ENCODE results near the gene ZSCAN25.
"Not testable (repeated sequence)": the region's sequence is repeated elsewhere in the genome, so short reads cannot be mapped to it uniquely, and the experiment has no call there.

ZSCAN25 gene

DNA sequence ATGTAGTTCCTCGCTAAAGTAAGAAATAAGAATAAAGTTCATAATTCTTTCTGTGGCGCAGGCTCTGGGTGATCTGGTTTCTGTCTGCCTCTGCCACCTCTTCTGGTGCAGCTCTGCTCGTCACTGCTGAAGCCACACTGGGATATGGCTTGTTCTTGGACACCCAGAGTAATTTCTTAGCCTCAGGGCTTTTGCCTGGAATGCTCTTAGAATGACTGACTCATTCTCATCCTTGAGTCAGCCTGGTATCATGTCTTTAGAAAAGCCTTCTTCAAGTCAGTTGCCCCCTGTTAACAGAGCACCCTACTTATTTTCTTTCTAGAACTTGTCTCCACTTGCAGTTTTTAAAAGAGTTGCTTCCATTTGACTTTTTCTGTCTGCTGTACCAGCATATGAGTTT lies 2.0 kb downstream of the ZSCAN25 start:
- FAIRE-seq, result no peak

DNA sequence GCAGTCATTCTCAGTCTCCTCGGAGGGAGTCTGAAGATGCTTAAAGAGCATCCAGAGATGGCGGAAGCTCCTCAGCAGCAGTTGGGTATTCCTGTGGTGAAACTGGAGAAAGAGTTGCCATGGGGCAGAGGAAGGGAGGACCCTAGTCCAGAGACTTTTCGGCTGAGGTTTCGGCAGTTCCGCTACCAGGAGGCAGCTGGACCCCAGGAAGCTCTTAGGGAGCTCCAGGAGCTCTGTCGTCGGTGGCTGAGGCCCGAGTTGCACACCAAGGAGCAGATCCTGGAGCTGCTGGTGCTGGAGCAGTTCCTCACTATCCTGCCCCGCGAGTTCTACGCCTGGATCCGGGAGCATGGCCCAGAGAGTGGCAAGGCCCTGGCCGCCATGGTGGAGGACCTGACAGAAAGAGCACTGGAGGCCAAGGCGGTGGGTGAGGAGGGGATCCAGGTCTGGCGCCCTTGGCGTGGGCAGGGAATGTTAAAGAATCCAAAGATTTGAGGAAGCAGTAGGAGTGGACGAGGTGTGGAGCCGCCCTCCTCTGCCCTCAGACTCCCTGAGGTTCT lies 2.9 kb downstream of the ZSCAN25 start:
- no peak for FAIRE-seq

DNA sequence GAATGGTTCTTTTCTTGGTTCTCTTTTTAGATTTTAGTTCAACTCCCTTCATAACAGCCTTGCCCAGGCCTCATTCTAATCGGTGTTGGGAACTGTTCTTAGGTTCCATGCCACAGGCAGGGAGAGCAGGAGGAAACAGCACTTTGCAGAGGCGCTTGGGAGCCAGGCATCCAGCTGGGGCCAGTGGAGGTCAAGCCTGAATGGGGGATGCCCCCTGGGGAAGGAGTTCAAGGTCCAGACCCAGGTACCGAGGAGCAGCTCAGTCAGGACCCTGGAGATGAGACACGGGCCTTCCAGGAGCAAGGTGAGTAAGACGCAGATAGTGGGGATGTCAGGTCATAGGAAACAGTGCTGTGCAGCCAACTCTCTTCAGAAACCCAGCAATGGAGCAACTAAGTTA lies 4.5 kb downstream of the ZSCAN25 start:
- no peak for FAIRE-seq

DNA sequence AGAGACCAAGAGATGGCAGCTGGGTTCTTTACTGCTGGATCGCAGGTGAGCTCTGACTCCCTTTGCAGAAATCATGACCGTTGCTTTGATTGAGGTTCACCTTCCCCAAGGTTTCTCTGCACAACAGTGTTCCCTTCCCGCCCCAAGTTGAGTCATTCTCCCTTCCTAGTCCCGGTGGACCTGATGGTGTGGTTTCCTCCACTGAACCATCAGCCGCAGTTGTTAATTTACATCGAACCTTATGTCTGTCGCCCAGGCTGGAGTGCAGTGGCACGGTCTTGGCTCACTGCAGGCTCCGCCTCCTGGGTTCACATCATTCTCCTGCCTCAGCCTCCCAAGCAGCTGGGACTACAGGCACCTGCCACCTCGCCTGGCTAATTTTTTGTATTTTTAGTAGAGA lies 5.8 kb downstream of the ZSCAN25 start:
- FAIRE-seq, result no peak

DNA sequence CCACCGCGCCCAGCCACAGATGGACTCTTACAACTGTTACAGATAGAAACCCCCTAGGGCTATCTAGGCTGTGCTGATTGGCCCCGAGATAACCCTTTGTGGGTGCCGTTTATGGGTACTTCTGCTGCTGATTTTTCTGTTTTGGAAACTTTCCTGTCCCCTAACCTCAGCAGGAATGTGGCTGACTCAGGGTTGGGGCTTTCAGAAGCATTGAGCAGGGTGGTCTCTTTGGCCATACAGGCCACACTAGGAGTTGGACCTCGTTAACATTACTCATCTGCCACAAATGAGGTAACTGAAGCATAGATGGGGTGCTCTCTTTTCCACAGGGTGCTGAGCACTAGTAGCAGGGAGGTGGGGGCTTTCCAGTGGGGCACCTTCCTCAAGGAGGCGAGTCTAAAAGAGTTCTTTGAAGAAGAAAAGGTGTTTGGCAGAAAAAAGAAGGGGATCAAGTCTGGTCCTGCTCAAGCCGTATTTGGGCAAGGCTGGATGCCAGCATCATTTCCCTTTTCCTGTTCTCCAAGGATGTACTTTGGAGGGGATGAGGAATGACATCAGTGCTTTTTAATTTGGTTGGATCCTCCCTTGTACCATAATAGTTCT lies 6.4 kb downstream of the ZSCAN25 start:
- FAIRE-seq, result no peak

DNA sequence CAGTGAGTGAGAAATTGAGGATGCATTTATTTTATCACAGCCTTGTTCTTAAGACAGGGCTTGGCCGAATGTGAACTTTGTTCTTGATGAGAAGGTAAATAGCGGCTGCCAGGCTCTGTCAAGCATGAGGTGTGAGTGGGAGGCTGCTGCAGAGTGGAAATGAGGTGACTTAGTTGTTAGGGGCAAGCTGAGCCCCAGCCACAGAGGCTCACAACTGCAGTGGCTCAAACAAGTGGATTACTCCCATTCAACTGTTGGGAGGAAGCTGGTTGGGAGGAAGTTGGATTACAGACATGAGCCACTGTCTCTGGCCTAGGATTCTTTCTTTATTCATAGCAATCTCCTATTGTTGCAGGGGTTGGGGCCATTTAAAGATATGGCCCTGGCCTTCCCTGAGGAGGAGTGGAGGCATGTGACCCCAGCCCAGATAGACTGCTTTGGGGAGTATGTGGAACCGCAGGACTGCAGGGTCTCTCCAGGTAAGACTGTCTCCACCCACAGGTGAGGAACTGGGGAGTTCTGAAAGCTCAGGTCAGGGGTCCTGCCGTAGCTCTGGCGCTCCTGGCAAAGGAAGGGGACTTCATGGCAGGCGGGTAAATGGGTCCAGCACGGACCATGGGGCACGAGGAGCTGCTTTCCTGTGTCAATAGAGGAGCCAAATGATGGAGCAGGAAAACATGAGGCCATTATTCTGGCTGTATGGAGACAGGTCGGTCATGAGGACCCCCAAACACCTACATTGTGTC lies 7.1 kb downstream of the ZSCAN25 start:
- no peak for FAIRE-seq

DNA sequence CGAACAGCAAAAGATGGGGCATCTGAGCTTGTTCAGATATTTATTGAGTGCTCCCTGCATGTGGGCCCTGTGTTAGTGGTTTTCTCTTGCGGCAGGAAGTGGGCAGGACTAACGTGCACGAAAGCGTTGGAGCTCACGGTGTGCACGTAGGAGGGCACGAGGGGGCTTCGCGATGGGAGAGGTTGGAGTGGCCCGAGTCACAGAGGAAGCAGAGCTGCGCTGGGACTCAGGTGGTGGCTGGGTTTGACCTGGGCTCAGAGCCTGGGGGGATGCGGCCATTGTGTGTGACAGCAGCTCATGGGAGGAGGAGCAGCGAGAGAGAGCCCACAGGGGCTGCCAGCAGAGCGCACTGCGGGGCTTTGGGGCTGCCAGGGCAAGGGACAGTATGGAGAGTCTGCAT lies 7.7 kb downstream of the ZSCAN25 start:
- FAIRE-seq, result no peak

DNA sequence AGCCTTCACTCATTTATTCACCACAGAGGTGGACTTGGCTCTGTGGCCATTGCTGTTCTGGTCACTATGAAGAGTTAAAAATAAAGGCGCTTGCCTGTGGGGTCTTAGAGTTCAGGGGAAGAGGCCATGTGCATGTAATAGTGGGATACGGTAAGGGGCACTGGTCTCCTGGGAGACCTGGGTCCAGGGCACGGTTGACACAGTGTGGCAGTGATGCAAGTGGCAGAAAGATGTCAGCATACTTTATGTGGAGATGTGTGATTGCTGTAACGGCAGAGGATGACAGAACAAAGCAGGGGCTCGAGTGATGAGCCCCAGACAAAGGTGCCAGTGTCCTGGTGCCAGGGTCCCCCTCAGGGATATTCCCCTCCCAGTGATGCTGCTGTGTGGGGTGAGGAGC lies 8.6 kb downstream of the ZSCAN25 start:
- FAIRE-seq, result no peak

DNA sequence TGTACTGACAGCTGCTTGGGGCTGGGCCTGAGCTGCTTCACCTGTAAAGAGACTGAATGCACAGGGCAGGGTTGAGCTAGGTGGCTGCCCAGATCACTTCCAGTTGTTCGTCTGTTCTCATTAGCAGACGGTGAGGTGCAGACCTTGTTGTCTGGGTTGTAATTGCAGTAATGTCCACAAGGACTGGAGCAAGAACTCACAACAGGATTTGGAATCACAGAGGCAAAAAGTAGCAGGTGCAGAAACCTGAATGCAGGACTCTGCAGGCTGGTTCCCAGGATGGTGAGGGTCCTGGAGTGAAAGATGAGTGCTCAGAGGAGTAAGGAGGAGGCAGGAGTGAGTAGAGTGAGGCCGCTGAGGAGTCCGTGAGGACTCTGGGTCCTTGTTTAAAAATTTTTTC lies 9.2 kb downstream of the ZSCAN25 start:
- FAIRE-seq, result no peak

DNA sequence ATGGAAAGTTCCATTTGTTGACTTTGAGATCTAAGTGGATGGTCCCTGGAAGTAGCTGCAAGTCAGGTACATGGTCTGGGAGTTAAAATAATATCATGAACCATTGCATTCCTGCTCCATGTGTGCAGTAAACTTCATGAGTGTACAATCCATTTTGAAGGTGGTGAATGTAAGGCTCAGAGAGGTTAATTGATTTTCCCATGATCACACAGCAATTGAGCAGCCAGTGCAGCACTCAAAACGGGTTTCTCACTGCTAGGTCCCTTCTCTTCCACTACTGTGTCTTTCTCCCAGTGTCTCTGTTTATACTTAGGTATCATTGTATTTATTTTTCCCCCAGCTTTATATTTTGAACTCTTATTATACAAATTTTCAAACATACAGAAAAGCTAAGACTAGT lies 9.9 kb downstream of the ZSCAN25 start:
- no peak for FAIRE-seq

DNA sequence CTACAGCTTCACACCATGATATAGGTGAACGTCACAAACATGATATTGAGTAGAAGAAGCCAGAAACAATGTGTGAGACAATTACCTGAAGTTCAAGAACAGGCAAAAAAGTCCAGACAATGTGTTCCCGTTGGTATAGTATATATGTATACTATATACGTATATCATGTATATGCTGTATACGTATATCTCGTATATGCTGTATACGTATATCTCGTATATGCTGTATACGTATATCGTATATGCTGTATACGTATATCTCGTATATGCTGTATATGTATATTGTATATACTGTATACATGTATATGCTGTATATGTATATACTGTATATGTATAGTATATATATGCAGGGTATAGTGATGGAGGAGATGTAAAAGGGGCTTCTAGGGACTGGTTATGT lies 10.8 kb downstream of the ZSCAN25 start:
- no peak for FAIRE-seq

DNA sequence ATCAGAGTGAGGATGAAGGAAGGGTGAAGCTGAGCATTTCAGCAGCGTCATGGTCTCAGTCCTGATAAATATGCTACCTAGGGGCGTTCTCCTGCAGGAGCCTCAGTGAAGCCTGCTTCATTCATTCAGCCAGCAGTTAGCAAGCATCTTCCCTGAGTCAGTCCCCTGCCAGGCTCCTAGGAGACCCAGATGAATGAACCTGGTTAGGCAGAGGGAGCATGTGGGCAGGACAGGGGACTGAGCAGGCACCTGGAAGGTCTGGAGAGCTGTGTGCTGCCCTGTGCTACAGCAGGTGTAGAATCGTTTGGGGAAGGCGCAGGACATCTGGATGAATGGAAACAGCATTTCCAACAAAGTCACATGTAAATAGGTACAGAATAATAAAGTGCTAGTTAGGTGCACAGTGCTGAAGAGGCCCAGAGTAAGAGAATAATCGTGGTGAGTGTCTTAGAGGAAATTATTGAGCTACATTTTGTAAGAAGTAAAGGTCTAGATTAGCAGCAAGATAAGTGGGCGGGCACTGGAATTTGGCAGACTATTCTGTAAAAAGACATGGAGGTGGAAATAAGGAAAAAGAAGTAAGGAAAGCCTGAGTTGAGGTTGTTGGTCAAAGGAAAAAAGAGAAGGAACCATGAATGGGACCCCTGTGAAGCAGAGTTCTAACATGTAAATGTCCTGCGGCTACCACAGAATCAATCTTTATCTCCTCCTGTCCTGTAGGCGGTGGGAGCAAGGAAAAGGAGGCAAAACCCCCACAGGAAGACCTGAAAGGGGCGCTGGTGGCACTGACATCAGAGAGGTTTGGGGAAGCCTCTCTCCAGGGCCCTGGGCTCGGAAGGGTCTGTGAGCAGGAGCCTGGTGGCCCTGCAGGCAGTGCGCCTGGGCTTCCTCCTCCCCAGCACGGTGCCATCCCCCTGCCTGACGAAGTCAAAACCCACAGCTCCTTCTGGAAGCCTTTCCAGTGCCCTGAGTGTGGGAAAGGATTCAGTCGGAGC lies 12.0 kb downstream of the ZSCAN25 start:
- no peak for FAIRE-seq

DNA sequence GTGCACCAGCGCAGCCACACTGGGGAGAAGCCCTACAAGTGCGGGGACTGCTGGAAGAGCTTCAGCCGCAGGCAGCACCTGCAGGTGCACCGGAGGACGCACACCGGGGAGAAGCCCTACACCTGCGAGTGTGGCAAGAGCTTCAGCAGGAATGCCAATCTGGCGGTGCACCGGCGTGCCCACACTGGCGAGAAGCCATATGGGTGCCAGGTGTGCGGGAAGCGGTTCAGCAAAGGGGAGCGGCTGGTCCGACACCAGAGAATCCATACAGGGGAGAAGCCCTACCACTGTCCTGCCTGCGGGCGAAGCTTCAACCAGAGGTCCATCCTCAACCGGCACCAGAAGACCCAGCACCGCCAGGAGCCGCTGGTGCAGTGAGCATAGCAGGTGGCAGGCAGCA lies 12.9 kb downstream of the ZSCAN25 start:
- no peak for FAIRE-seq

DNA sequence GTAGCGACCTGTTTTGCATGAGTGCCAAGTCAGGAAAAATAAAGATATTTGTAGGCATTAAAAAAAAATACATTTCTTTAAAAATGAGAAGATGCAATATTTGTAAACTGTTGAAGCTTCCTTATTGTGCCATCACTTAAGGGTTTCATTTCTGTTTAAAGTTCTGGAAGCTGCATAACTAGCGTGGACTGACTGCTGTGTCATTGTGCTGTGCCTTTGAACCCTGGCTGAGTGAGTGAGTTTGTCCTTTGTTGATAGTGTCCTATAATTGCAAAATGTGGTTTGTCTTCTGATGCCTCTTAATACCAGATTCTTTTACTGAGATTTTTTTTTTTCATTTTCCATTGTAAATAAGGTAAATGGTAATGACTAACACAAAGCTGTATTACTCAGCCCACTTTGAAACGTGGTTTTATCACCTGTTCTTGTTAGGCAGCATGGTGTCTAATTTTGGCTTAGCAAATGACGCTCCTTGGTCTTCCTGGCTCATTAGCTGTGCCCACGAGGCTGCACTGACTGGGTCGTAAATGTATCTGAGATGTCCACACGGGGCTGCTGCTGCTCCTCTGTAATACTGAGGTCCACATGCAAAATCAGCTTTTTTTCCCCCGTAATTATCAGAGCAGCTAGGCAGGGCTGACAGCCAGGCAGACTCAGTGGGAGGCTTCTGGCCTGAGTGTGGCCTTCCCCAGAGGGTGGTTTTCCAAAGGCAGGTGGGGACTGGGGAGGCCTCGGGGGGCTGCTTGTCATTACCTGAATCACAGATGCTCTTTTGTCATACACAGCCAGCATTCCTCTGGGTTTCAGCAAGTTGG lies 14.8 kb downstream of the ZSCAN25 start:
- FAIRE-seq, result no peak

DNA sequence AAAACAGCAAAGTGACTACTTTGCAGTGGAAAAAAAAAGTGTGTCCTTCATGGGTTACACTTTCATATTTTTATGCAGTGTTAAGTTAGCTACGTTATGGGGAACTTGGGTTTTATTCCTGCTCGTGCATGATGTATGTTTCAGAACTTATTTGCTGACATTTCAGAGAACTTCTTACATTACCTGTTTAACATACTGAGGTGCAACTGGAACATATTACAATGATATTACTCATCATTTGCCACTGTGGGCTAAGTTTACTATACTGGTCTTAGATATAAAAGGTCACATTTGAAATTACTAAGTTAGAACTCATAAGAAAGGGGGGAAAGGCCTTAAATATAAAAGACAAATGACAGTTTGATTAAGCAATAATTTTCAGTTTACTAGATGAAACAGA lies 20.7 kb downstream of the ZSCAN25 start:
- FAIRE-seq, result not testable (repeated sequence)

DNA sequence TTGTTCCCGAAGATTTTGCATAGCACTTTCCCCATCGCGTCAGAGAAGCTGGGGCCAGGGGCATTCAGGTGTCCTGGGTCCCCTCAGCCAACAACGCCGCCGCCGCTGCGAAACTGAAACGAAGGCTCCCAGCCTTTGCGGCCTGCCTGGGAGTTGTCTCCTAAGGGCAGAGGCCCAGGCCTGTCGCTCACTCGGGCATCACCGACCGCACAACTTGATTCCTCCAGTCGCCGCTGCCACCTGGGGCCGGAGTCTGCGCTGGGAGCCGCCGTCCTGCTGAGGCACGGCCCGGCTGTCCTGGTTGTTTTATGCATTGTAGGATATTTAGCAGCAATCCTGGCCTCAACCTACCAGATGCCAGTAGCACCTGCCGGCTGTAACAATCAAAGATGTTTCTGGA lies 22.0 kb downstream of the ZSCAN25 start:
- FAIRE-seq, result no peak

DNA sequence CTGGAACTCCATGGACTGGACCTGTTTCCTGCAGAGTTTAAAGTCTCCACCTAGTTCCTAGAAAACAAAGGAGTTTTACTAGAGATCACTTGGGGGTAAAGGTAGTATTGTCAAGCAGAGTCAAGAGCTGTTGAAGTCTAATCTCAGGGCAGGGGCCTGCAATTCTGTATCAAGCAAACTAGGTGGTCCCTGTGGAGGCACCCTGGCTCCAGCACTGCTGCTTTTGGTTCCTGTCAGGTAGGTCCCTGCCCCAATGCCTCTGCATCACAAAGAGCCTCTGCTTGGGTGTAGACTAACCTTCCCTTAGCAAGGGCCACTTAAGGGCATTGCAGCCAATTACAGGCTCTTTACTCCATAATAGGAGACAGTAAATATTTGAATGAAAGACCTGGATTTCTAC lies 22.5 kb downstream of the ZSCAN25 start:
- FAIRE-seq, result no peak

DNA sequence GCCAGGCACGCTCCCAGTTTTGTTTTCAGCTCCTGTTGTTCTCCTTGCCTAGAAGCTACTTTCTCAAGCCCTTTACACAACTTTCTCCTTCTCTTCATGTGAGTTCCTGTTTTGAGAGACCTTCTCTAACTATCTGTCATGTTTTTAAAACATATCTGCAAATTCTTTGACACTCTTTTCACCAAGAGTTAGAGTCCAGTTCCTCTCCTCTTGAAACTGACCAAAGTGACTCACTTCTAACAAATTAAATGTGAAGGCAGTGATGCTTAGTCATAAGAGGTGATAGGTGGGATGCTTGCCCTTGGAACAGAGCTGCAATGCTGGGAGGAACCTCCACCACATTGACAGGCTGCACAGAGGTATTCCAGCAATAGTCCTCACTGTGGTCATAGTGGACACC lies 25.3 kb downstream of the ZSCAN25 start:
- no peak for FAIRE-seq

DNA sequence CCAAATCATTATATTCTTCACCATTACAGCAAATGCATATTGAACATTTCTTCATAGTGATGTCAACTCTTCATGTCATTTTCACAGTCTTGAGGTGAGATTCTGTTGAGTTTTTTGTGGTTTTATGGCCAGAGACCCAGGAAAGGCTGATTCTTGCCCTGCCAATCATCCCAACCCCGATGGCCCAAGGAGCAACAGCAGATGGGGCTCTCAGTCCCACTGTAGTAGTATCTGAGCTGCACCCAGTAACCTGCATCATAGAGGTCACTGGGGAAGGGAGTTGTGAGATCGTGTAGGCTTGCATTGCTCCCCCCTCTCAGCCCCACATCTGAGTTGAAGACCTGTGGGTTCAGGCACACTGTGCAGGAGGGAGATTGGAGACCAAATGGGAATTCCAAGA lies 26.7 kb downstream of the ZSCAN25 start:
- no peak for FAIRE-seq

DNA sequence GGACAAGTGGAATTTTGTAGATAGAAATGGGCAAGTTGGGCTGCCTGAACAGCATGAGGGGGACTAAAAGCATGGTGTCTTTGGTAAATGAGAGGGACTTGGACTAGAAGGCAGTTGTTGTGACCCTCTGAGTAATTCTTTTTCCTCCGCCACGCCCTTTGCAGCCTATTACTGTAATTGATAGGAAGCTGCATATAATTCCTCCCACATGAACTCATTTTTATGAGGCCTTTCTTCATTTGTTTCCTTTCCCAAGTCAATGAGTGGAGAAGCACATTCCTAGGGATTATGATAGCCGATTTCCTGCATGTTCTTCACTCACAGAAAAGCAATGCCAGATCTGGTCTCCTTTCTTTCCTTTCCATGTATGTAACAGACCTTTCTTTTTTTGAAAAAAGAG lies 27.7 kb downstream of the ZSCAN25 start:
- FAIRE-seq, result no peak

DNA sequence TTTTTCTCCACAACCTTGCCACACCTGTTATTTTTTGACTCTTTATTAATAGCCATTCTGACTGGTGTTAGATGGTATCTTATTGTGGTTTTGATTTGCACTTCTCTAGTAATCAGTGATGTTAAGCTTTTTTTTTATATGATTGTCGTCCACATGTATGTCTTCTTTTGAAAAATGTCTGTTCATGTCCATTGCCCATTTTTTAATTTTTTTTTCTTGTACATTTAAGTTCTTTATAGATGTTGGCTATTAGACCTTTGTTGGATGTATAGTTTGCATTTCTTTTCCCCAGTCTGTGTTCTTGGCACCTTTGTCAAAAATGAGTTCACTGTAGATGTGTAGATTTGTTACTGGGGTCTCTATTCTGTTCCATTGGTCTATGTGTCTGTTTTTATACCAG lies 28.8 kb downstream of the ZSCAN25 start:
- FAIRE-seq, result no peak

DNA sequence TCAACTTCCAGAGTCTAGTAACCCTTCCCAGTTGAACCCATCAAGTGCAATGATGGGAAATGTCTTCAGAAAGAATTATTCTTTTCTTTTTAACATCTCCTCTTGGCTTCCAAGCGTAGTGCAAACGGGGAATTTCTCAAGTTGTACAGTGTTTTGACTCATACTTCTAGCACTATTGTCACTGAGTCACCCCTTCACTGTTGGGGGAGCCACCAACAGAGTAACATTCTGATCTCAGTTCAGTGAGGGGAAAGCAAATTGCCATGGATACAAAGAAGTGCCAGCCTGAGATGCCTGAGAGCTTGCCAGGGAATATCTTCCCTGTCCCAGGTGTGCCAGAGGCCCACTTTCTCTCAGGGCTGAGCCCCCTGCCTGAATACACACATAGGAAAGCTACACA lies 32.1 kb downstream of the ZSCAN25 start:
- no peak for FAIRE-seq

DNA sequence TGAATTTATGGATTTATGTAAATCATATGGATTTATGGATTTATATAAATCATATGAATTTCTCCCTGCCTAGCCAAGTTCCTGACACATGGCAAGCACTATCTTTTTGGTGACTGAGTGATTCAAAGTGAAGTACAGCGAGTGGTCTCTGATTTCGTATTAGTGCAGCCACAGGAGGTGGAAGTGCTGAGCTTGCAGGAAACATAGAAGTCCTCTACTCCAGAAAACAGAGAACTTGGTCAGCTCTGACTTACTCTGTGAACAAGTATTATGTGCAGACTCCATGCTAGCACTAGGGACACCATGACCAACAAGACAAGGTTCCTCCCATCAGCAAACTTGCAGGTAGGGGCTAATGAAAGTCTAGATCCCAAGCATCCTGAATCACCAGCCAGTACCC lies 34.5 kb downstream of the ZSCAN25 start:
- FAIRE-seq, result no peak
